Activated naive CD8-positive, alpha-beta T cell (primary cell): Measurements from ENCODE around the gene OR1K1.
"Not testable (repeated sequence)": the region's sequence is repeated elsewhere in the genome, so short reads cannot be mapped to it uniquely, and the experiment has no call there.

ENCODE experiments used
- H3K27ac Mint-ChIP-seq: one replicate; pipeline ENCODE4 v1.8.0; 2021; ENCODE audit warnings: mixed read lengths
- H3K27me3 Mint-ChIP-seq: one replicate; pipeline ENCODE4 v1.8.0; 2021; ENCODE audit warnings: mixed read lengths
- H3K36me3 Mint-ChIP-seq: one replicate; pipeline ENCODE4 v1.8.0; 2021; ENCODE audit warnings: mixed read lengths
- H3K4me1 Mint-ChIP-seq: one replicate; pipeline ENCODE4 v1.8.0; 2021; ENCODE audit warnings: low read depth, mixed read lengths
- H3K4me3 Mint-ChIP-seq: one replicate; pipeline ENCODE4 v1.8.0; 2021; ENCODE audit warnings: mild to moderate bottlenecking, mixed read lengths
- H3K9me3 Mint-ChIP-seq: one replicate; pipeline ENCODE4 v1.8.0; 2021; ENCODE audit warnings: low read depth, mixed read lengths

OR1K1 gene

DNA sequence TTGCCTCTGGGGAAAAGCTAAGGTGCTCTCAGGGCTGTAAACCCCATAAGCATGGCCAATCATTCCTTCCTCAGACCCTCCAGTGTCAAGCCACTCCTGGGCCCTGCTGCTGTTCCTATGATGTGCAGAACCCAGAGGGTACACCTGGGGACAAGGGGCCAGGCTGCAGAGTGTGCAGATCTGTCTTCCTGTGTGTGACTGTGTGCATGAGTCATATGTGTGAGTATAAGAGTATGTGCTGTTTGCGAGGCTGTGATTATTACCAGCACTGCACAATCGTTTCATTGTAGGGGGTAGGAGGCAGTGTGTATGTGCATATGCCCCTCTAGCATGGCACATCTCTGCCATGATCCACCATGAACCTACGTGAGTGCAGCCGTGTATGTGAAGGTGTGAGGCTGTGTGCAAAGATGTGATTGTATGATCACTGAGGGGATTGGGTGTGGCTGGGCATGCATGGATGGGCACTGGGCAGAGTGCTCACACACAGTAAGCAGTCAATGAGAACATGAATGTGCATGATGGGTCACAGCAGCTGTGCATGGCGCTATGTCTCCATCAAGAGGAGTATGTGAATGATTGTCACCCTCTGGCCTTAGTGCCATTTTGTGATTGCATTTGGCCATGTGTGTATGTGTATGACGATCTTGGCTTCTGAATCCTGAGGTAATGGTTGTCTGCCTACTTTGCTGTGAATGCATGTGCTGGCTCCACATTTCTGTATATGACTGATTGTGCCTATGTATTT lies 2.4 kb upstream of the OR1K1 start:
- no peak overlapping the region for H3K4me3 Mint-ChIP-seq
- peaks cover 5% of the 10 kb centered on the region for H3K36me3 Mint-ChIP-seq
- H3K27me3 Mint-ChIP-seq: no peaks in the 10 kb centered on the region
- H3K4me1 Mint-ChIP-seq: no peaks in the 10 kb centered on the region
- no peak overlapping the region for H3K27ac Mint-ChIP-seq
- no peaks in the 10 kb centered on the region for H3K9me3 Mint-ChIP-seq

DNA sequence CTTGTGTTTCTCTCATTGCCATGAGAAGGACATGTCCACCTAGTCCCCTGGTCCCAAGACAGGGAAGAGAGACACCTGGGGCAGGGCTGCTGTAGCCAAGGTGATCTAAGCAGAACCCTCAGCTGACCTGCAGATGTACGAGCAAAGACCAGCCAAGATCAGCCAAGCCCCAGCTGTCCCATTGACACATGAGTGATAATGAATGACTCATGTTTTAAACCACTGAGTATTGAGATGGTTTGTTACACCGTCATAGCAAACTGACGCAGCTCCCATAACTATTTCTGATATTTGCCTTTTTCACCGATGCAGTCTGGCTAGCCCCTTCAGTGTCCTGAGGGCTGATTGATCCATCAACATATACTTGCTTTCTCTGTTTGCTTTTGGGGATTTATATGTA lies 6.7 kb downstream of the OR1K1 start:
- Mint-ChIP-seq H3K27ac (no peak overlapping the region), H3K4me1 (peaks cover 20% of the 10 kb centered on the region)

DNA sequence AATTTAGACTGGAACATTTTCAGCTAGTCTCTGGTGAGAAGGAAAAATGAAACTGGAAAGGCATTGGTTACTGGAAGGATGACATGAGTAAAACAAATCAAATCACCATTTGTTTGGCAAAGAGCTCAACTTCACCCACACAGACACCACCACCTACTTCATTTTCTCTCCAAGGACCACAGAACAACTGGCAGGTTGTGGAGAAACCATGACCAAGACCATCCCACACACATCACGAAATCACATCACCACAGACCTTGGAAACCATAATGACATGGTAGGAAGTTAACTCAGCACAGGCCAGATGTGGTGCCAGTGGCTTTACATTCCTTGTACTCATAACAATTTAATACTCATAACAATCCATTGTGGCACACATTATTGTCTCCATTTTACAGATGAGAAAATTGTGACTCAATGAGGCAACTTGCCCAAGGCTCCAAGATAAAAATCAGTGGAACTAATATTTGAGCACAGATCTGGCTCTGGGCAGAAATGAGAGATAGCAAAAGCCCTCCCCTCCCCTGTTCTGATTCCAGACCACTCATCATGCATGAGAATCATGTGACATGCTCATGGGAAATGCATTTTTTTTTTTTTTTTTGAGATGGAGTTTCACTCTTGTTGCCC lies 7.5 kb downstream of the OR1K1 start:
- no peak overlapping the region for H3K4me3 Mint-ChIP-seq
- peaks cover 8% of the 10 kb centered on the region for H3K36me3 Mint-ChIP-seq
- H3K9me3 Mint-ChIP-seq: no peaks in the 10 kb centered on the region
- no peak overlapping the region for H3K27ac Mint-ChIP-seq
- H3K27me3 Mint-ChIP-seq: no peaks in the 10 kb centered on the region
- H3K4me1 Mint-ChIP-seq: peaks cover 20% of the 10 kb centered on the region

More for the DNA sequence above, 6.7 kb downstream of the OR1K1 start:
- Mint-ChIP-seq H3K9me3 (no peaks in the 10 kb centered on the region), H3K36me3 (peaks cover 8% of the 10 kb centered on the region), H3K4me3 (no peak overlapping the region), H3K27me3 (no peaks in the 10 kb centered on the region)

DNA sequence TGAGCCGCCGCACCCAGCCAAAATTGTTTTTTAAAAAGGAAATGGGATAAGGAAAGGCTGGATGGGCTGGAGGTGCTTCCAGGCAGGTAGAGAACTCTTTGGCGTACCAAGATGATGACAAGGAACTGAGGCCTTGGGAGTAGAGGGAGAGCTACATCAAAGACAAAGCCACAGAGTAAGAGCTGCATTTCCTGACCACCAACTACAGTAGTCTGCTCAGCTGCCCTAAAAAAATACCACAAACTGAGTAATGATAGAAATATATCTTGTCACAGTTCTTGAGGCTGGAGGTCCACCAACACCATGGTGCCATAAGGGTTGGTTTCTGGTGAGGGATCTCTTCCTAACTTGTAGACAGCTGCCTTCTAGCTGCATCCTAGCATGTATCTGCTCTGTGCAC lies 8.2 kb downstream of the OR1K1 start:
- Mint-ChIP-seq H3K27ac (no peak overlapping the region), H3K4me3 (no peak overlapping the region)

DNA sequence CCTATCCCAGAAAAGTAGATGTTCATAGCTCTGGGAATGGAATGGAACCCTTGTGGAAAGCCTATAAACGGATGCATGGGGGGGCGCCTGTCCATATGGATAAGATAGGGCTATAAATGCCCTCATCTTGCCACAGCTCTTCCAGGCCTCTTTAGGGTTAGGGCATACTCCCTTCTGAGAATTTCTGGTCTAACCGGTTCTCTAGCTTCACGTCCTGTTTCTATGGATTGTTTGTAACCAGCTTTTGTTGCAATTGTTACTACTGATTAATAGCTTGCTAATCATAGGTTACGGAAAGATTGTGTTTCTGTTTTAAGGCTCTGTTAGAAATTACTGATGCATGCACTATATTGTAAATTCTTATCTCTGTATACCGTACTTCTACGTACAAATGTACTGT lies 9.3 kb downstream of the OR1K1 start:
- not testable (repeated sequence) for H3K27me3 Mint-ChIP-seq, H3K27ac Mint-ChIP-seq, H3K36me3 Mint-ChIP-seq, H3K4me3 Mint-ChIP-seq, H3K9me3 Mint-ChIP-seq
- H3K4me1 Mint-ChIP-seq: peaks cover 21% of the 10 kb centered on the region

More for the DNA sequence above, 8.2 kb downstream of the OR1K1 start:
- no peaks in the 10 kb centered on the region for H3K27me3 Mint-ChIP-seq
- peaks cover 20% of the 10 kb centered on the region for H3K4me1 Mint-ChIP-seq
- peaks cover 8% of the 10 kb centered on the region for H3K36me3 Mint-ChIP-seq
- no peaks in the 10 kb centered on the region for H3K9me3 Mint-ChIP-seq

DNA sequence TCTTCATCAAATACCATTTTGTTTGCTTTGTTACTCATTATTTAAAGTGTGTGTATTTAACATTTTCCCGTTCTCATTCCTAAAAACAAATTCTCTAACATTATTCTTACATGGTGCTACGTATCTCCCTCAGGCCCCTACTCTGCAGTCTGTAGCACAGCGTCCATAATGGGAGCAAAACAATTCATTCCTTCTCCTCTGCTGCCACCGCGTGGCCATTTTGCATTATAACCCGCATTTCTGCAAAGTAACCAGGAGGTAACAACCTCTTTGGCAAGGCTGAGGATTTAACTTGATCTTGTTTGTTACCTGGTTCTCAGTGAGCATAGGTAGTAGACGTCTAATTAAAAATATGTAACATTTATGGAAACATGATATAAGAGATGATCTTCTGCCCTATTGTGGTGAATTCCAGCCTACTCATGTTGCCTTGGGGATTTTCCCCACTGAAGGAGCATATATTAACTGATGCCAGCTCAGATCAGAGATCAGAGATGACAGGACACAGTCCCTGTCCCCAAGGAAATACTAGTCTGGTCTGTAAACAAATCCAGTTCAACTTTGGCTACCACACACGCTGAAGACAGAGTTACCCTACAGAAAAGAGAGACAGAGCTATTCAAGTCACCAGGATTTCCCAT lies 10.5 kb downstream of the OR1K1 start:
- no peaks in the 10 kb centered on the region for H3K27me3 Mint-ChIP-seq
- peaks cover 4% of the 10 kb centered on the region for H3K36me3 Mint-ChIP-seq
- H3K9me3 Mint-ChIP-seq: no peaks in the 10 kb centered on the region
- peaks cover 25% of the 10 kb centered on the region for H3K4me1 Mint-ChIP-seq
- no peak overlapping the region for H3K27ac Mint-ChIP-seq
- H3K4me3 Mint-ChIP-seq: no peak overlapping the region

DNA sequence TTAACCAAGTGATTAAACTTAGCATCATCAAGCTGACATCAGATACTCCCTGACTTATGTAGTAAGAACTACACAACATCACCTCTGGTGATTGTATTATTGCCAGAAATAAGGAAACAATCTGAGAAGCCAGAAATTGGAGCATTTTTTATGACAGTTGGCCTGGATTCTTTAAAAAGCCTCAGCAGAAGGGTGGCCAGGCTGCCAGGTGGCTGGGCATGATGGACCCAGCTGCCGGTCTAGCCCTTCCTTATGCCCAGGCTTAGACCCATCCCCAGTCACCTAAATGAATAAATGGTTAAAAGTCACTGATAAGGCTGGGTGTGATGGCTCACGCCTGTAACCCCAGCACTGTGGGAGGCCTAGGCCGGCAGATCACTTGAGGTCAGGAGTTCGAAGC lies 12.8 kb downstream of the OR1K1 start:
- H3K27me3 Mint-ChIP-seq: no peaks in the 10 kb centered on the region
- no peak overlapping the region for H3K27ac Mint-ChIP-seq
- no peaks in the 10 kb centered on the region for H3K9me3 Mint-ChIP-seq
- H3K4me1 Mint-ChIP-seq: peaks cover 30% of the 10 kb centered on the region
- no peaks in the 10 kb centered on the region for H3K36me3 Mint-ChIP-seq
- no peak overlapping the region for H3K4me3 Mint-ChIP-seq

DNA sequence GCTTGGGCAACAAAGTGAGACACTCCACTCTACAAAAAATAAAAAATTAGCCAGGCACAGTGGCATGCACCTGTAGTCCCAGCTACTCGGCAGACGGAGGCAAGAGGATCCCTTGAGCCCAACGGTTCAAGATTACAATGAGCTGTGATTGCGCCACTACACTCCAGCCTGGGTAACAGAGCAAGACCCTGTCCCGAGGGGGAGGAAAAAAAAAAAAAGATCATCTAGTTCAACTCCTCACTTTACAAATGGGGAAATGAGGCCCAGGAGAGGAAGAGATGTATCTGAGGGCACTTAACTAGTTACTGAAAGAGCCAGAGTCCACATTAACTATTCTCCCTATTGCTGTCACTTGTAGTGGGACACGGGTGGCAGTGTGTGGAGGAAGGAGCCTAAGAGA lies 14.6 kb downstream of the OR1K1 start:
- no peaks in the 10 kb centered on the region for H3K36me3 Mint-ChIP-seq
- peaks cover 24% of the 10 kb centered on the region for H3K4me1 Mint-ChIP-seq
- no peak overlapping the region for H3K27ac Mint-ChIP-seq
- no peak overlapping the region for H3K4me3 Mint-ChIP-seq
- no peaks in the 10 kb centered on the region for H3K9me3 Mint-ChIP-seq
- no peaks in the 10 kb centered on the region for H3K27me3 Mint-ChIP-seq

DNA sequence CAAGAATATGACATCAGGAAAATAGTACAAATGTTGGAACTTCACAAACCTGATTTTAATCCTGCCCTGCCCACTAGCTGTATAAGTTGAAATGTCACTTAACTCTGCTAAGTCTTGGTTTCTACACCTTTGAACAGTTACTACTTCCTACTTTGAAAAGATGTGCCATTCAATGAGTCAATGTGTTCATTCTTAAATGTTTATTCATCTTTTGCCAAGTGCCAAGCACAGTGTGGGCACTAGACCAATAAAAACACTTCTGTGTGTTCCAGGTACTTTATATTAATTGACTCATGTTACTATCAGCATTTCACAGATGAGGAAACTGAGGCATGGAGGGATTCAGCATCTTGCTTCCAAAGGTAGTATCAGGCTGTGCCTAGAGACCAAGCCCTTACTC lies 15.6 kb downstream of the OR1K1 start:
- peaks cover 31% of the 10 kb centered on the region for H3K4me1 Mint-ChIP-seq
- H3K27ac Mint-ChIP-seq: peak overlapping the region; percentile 92
- H3K4me3 Mint-ChIP-seq: peak overlapping the region; percentile 69

DNA sequence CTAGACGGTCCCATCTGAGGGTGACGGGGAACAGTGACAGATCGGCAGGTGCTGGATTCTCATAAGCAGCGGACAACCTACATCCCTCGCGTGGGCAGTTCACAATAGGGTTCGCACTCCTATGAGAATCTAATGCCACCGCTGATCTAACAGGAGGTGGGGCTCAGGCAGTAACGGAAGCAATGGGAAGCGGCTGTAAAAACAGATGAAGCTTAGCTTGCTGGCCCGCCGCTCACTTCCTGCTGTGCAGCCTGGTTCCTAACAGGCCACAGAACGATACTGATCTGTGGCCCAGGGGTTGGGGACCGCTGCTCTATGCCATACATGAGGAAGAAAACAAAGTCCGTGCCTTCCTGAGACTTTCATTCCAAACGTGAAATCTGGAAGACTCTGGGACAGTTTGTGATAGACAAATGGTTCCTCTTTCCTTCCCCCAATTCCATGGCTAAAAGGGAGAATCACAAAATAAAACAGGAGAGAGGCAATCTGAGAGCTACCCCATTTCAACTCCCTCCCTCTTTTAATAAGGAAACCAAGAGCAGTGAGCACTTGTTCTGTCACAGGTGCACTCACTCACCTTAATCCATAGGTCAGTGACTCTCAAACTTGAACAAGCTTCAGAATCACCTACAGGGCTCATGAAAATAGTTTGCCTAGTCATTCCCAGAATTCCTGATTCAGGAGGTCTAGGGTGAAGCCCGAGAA lies 16.4 kb downstream of the OR1K1 start:
- Mint-ChIP-seq H3K27me3 (no peaks in the 10 kb centered on the region), H3K9me3 (no peaks in the 10 kb centered on the region), H3K4me3 (peak overlapping the region; percentile 69), H3K4me1 (peaks cover 34% of the 10 kb centered on the region), H3K36me3 (no peaks in the 10 kb centered on the region), H3K27ac (peak overlapping the region; percentile 92)

More for the DNA sequence above, 15.6 kb downstream of the OR1K1 start:
- no peaks in the 10 kb centered on the region for H3K9me3 Mint-ChIP-seq
- no peaks in the 10 kb centered on the region for H3K36me3 Mint-ChIP-seq
- H3K27me3 Mint-ChIP-seq: no peaks in the 10 kb centered on the region

DNA sequence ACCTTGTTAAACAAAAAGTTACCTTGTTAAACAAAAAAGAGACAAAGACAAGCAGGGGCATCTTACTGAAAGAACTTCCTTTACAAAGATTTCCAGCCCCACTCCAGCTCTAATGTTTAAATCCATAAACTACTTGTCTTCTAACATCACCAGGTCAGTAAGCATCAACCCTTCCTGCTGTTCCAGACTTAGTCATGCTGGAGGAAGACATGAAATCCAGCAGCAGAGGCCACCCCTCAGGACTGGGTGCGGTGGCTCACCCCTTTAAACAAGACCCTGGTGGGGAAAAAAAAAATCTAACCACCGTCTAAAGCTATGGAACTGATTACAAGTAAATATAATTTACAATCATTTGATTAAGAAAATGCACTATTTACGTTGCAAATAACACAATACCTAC lies 19.4 kb downstream of the OR1K1 start:
- H3K27ac Mint-ChIP-seq: no peak overlapping the region
- H3K4me3 Mint-ChIP-seq: no peak overlapping the region
- H3K4me1 Mint-ChIP-seq: peaks cover 51% of the 10 kb centered on the region
- H3K9me3 Mint-ChIP-seq: no peaks in the 10 kb centered on the region
- H3K27me3 Mint-ChIP-seq: no peaks in the 10 kb centered on the region
- H3K36me3 Mint-ChIP-seq: no peaks in the 10 kb centered on the region

DNA sequence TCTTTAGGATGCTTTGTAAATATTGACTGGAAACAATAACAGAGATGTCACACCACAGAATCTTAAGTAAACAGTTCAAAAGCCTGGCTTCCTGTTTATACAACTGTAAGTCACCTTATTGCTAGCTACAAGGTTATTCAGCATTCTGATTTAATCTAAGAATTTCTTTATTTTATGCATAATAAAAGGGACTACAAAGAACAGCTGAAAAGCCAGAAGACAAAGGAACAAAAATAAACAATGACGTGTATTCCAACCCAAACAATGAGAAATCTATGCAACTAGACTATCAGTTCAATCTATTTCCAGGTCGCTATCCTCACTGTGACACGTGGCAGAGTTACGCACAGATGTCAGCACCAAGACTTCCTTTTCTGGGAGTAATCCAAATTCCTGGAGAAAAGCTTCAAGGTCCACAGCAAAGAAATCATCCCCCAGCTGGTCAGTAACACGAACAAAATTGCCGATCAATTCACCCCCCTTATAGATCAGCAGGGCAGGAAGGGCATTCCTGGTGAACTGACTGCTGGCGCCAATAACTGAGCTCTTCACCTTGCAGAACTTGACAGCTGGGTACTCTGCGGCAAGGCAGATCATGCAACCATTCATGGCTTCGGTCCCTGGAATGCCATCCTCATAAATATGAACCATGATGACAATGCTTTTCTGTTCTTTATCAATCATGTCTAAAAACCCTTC lies 20.0 kb downstream of the OR1K1 start:
- no peak overlapping the region for H3K4me3 Mint-ChIP-seq
- H3K4me1 Mint-ChIP-seq: peaks cover 55% of the 10 kb centered on the region
- peak overlapping the region; percentile 35 for H3K27ac Mint-ChIP-seq
- H3K9me3 Mint-ChIP-seq: no peaks in the 10 kb centered on the region
- H3K27me3 Mint-ChIP-seq: no peaks in the 10 kb centered on the region
- peaks cover 3% of the 10 kb centered on the region for H3K36me3 Mint-ChIP-seq

DNA sequence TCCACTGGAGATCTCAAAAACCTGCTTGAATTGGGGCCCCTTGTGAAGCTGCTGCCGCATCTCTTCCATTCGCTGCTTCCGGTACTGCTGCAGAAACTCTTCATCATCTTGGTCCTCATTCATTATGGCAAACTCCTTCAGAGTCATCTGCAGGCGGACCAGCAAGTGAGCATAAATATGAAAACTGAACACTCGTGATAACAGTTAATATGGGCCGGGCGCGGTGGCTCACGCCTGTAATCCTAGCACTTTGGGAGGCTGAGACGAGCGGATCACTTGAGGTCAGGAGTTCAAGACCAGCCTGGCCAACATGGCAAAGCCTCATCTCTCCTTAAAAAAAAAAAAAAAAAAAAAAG lies 20.5 kb downstream of the OR1K1 start:
- H3K9me3 Mint-ChIP-seq: no peaks in the 10 kb centered on the region
- peaks cover 3% of the 10 kb centered on the region for H3K36me3 Mint-ChIP-seq
- H3K4me3 Mint-ChIP-seq: no peak overlapping the region
- no peaks in the 10 kb centered on the region for H3K27me3 Mint-ChIP-seq
- peaks cover 57% of the 10 kb centered on the region for H3K4me1 Mint-ChIP-seq
- H3K27ac Mint-ChIP-seq: peak overlapping the region; percentile 52

DNA sequence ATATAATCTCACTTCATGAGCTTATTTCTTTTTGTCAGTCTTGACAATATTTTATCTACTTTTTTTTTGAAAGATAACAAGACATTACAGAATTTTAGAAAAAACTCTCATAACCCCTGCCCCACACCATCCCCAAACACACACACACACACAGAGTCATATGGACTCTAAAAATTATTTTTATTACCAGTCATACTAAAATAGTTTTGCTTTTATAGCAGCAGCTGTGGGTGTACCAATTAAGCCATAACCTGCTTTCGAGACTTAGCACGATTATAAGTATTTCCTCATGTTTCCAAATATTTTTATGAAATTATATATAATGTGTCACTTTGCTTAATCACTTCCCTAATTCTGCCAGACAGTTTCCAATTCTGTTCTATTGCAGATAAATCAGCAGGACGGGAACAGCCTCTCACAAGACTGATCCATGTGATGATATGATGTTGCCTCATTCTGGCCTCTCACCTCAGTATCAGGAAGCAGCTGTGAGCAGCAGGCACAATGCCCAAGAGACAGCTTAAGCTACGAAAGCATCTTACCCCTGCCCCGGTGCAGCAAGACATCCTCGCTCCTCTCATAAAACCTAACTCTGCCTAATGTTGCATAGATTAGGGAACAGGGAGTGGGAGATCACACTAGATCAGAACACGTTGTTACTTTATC lies 21.5 kb downstream of the OR1K1 start:
- Mint-ChIP-seq H3K27me3 (no peaks in the 10 kb centered on the region), H3K4me1 (peaks cover 56% of the 10 kb centered on the region), H3K36me3 (peaks cover 3% of the 10 kb centered on the region), H3K9me3 (no peaks in the 10 kb centered on the region), H3K4me3 (no peak overlapping the region), H3K27ac (peak overlapping the region; percentile 78)
